Measurements from ENCODE around the gene TMPRSS13.
"Not testable (repeated sequence)": the region's sequence is repeated elsewhere in the genome, so short reads cannot be mapped to it uniquely, and the experiment has no call there.

Gene TMPRSS13

GRCh38 chr11:117950301-117950700, 21.1 kb upstream of the TMPRSS13 start:
- no peak for DNase-seq (ENCODE audit: low spot score)

GRCh38 chr11:117949062-117949461, 19.9 kb upstream of the TMPRSS13 start:
- DNase-seq (ENCODE audit: low spot score): no peak

GRCh38 chr11:117948466-117948865, 19.3 kb upstream of the TMPRSS13 start:
- not testable (repeated sequence) for DNase-seq (ENCODE audit: low spot score)

- DNase-seq (ENCODE audit: low spot score): not testable (repeated sequence)
Observed at GRCh38 chr11:117947751-117948150, 18.5 kb upstream of the TMPRSS13 start.

- DNase-seq (ENCODE audit: low spot score): peak; percentile 91
Observed at GRCh38 chr11:117946842-117947526, 17.8 kb upstream of the TMPRSS13 start.

GRCh38 chr11:117946156-117946841, 17.1 kb upstream of the TMPRSS13 start:
- DNase-seq (ENCODE audit: low spot score): no peak

- DNase-seq (ENCODE audit: low spot score): no peak
Observed at GRCh38 chr11:117945047-117945810, 16.0 kb upstream of the TMPRSS13 start.

GRCh38 chr11:117944554-117944953, 15.4 kb upstream of the TMPRSS13 start:
- no peak for DNase-seq (ENCODE audit: low spot score)

GRCh38 chr11:117941976-117942654, 12.9 kb upstream of the TMPRSS13 start:
- peak; percentile 36 for DNase-seq (ENCODE audit: low spot score)

- DNase-seq (ENCODE audit: low spot score): peak; percentile 47
Observed at GRCh38 chr11:117941163-117941707, 12.0 kb upstream of the TMPRSS13 start.

GRCh38 chr11:117940736-117941135, 11.5 kb upstream of the TMPRSS13 start:
- DNase-seq (ENCODE audit: low spot score): no peak

GRCh38 chr11:117936973-117937372, 7.8 kb upstream of the TMPRSS13 start:
- no peak for DNase-seq (ENCODE audit: low spot score)

GRCh38 chr11:117934526-117935307, 5.5 kb upstream of the TMPRSS13 start:
- peak; percentile 53 for DNase-seq (ENCODE audit: low spot score)

- DNase-seq (ENCODE audit: low spot score): peak; percentile 22
Observed at GRCh38 chr11:117933930-117934329, 4.7 kb upstream of the TMPRSS13 start.

- peak; percentile 23 for DNase-seq (ENCODE audit: low spot score)
Observed at GRCh38 chr11:117933475-117933874, 4.3 kb upstream of the TMPRSS13 start.

GRCh38 chr11:117932947-117933346, 3.7 kb upstream of the TMPRSS13 start:
- DNase-seq (ENCODE audit: low spot score): no peak

GRCh38 chr11:117932426-117932825, 3.2 kb upstream of the TMPRSS13 start:
- no peak for DNase-seq (ENCODE audit: low spot score)

- no peak for DNase-seq (ENCODE audit: low spot score)
Observed at GRCh38 chr11:117931971-117932370, 2.8 kb upstream of the TMPRSS13 start.

GRCh38 chr11:117931331-117931950, 2.2 kb upstream of the TMPRSS13 start:
- DNase-seq (ENCODE audit: low spot score): no peak

GRCh38 chr11:117930668-117931330, 1.6 kb upstream of the TMPRSS13 start:
- DNase-seq (ENCODE audit: low spot score): no peak
